Thyroid gland (tissue), 4 donors: ENCODE measurements around the gene PPP3CA.

Experiments used
- CTCF ChIP-seq, 6 experiments: fragments of 200-600 bp in 3 of 6; fragments of 450-650 bp in 3 of 6; sonication (generic) in 3 of 6; IDR thresholded peaks; one replicate each; pipeline ENCODE4 v1.5.1; 2016 to 2019; ENCODE audit warnings: antibody characterized with exemption in 6 of 6, mild to moderate bottlenecking in 2 of 6, inconsistent platforms in 1 of 6, moderate library complexity in 1 of 6
- POLR2A ChIP-seq, 2 donors: fragments of 450-650 bp; IDR thresholded peaks; one replicate each; pipeline ENCODE4 v1.6.1; 2017; ENCODE audit warnings: antibody characterized with exemption in 2 of 2, mild to moderate bottlenecking in 2 of 2, moderate library complexity in 1 of 2

DNA sequence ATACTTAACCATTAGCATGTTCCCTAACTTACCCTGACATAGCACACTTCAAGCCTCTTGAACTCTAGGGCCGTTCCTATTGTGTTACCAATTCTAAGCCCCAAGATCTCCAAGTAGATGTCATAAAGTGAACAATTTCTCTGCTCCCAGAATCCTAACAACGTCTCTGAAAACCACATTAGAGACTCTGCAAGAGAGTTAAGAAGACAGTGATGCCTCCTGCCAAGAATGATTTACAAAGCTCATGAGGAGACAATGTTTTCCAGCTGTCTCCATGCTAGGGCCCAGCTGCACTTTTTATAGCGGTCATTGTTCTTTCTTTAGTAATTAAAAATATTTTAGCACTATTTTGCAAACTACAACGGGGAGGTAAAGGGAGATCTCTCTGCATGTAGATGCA, 358.4 kb downstream of the PPP3CA start:
- TF ChIP-seq CTCF (IDR thresholded peaks at IDR 0.05) (no peak), POLR2A (IDR thresholded peaks at IDR 0.05) (no peak)
